Fibroblast of lung (primary cell): ENCODE measurements around the gene CCDC12. TPM values are rescaled to one million over a fixed set of nuclear protein-coding genes. Genes with fewer than 3 reads are reported as not detected.

Experiments used
- DNase-seq, 2 donors: peaks; one replicate each; pipeline versions ENCODE4 v3.0.0 to v3.0.0-alpha.2; 2010; ENCODE audit warnings: low read depth in 2 of 2
- H2AFZ ChIP-seq: 2 replicates; pipeline ENCODE4 v1.5.1; 2012; ENCODE audit warnings: low read length, control low read depth, inconsistent platforms
- H3K27ac ChIP-seq: 2 replicates; pipeline ENCODE4 v1.5.1; 2011; ENCODE audit warnings: low read length, control low read depth; ENCODE audit not compliant: insufficient read depth
- H3K27me3 ChIP-seq: 2 replicates; pipeline ENCODE4 v1.5.1; 2011; ENCODE audit warnings: mild to moderate bottlenecking, low read length; ENCODE audit not compliant: control insufficient read depth, insufficient read depth
- H3K36me3 ChIP-seq: 2 replicates; pipeline ENCODE4 v1.5.1; 2011; ENCODE audit warnings: low read length; ENCODE audit not compliant: control insufficient read depth, insufficient read depth
- H3K4me1 ChIP-seq: 2 replicates; pipeline ENCODE4 v1.5.1; 2011; ENCODE audit warnings: low read length; ENCODE audit not compliant: control insufficient read depth, insufficient read depth; ENCODE audit errors: extremely low read depth
- H3K4me2 ChIP-seq: 2 replicates; pipeline ENCODE4 v1.5.1; 2011; ENCODE audit warnings: low read length, control low read depth; ENCODE audit not compliant: insufficient read depth; ENCODE audit errors: extremely low read depth
- H3K4me3 ChIP-seq, 4 experiments: fragments of 200-600 bp in 1 of 4; sonication (generic) in 1 of 4; replicated peaks in 1 of 4; 2 replicates each; pipeline ENCODE4 v1.5.1; 2011 to 2016; ENCODE audit warnings: low read length in 4 of 4, low read depth in 3 of 4, mild to moderate bottlenecking in 3 of 4, control low read depth in 2 of 4, inconsistent platforms in 1 of 4, mixed read lengths in 1 of 4; ENCODE audit not compliant: insufficient read depth in 1 of 4; ENCODE audit errors: control extremely low read depth in 1 of 4
- H3K79me2 ChIP-seq: 2 replicates; pipeline ENCODE4 v1.5.1; 2012; ENCODE audit warnings: mild to moderate bottlenecking, low read length, inconsistent platforms; ENCODE audit not compliant: control insufficient read depth, insufficient read depth
- H3K9ac ChIP-seq: 2 replicates; pipeline ENCODE4 v1.5.1; 2011; ENCODE audit warnings: mild to moderate bottlenecking, low read length, control low read depth; ENCODE audit not compliant: insufficient read depth
- H3K9me3 ChIP-seq: 2 replicates; pipeline ENCODE4 v1.5.1; 2012; ENCODE audit warnings: low read depth, low read length; ENCODE audit not compliant: control insufficient read depth, insufficient read depth
- H4K20me1 ChIP-seq: 2 replicates; pipeline ENCODE4 v1.5.1; 2011; ENCODE audit warnings: low read length; ENCODE audit not compliant: control insufficient read depth, insufficient read depth; ENCODE audit errors: extremely low read depth
- EZH2 ChIP-seq: IDR thresholded peaks from 2 replicates; pipeline ENCODE4 v1.5.1; 2012; ENCODE audit warnings: low read length, control low read depth, mild to moderate bottlenecking; ENCODE audit errors: missing control alignments
- polyA plus RNA-seq, 2 donors: library from polyadenylated mRNA; depleted of rRNA in 1 of 2; stranded (reverse) in 1 of 2; unstranded in 1 of 2; fragments of >200 nt; gene quantifications; 2 replicates each; pipeline ENCODE4 v1.2.1, GENCODE V29; 2011 to 2012; ENCODE audit warnings: missing spikeins in 1 of 2
- total RNA-seq: library from RNA; depleted of rRNA; stranded (reverse); fragments of >200 nt; gene quantifications from 2 replicates; pipeline ENCODE4 v1.2.1, GENCODE V29; 2014
- TF ChIP-seq, protein P1 (sequence below), 2 donors: IDR thresholded peaks in 1 of 2; conservative IDR thresholded peaks in 1 of 2; 1 replicate in 1 of 2; 2 replicates in 1 of 2; pipeline ENCODE4 v1.5.1; 2011 to 2012; ENCODE audit warnings: low read length in 2 of 2, control low read depth in 1 of 2, inconsistent platforms in 1 of 2, low read depth in 1 of 2, mild to moderate bottlenecking in 1 of 2

The CCDC12 gene
- total and polyA plus RNA-seq, 2 donors (not counting 1 experiment from before 2014, with no cell fraction given), result 28.0 to 29.2 TPM

DNA sequence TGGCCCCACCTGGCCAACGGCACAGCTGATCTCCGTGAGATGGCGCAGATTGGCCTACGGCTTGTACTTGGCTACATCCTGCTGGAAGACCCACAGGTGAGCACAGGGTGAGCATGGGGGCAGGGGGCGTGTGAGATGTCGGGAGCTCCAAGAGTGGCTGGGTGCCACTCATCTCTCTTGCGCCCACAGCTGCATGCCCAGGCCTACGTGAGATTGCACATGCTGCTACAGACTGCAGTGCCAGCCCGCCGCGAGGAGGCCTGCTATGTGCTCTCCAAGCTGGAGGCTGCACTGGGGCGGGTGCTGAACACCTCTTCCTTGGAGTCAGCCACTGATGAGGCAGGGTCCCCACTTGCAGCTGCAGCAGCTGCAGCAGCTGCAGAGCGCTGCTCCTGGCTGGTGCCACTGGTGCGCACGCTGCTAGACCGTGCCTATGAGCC is 25.2 kb upstream of the CCDC12 start:
- Histone ChIP-seq H4K20me1 (no peaks in the 10 kb centered on the region), H3K9ac (no peak overlapping the region), H3K4me1 (no peaks in the 10 kb centered on the region), H3K79me2 (no peaks in the 10 kb centered on the region), H2AFZ (no peak overlapping the region), H3K9me3 (no peaks in the 10 kb centered on the region), H3K36me3 (no peaks in the 10 kb centered on the region), H3K27ac (no peak overlapping the region), H3K4me2 (no peak overlapping the region), H3K27me3 (no peaks in the 10 kb centered on the region), H3K4me3 (no peak overlapping the region)
- DNase-seq, result no peak
- TF ChIP-seq EZH2, result no peak
- TF ChIP-seq, protein P1, sequence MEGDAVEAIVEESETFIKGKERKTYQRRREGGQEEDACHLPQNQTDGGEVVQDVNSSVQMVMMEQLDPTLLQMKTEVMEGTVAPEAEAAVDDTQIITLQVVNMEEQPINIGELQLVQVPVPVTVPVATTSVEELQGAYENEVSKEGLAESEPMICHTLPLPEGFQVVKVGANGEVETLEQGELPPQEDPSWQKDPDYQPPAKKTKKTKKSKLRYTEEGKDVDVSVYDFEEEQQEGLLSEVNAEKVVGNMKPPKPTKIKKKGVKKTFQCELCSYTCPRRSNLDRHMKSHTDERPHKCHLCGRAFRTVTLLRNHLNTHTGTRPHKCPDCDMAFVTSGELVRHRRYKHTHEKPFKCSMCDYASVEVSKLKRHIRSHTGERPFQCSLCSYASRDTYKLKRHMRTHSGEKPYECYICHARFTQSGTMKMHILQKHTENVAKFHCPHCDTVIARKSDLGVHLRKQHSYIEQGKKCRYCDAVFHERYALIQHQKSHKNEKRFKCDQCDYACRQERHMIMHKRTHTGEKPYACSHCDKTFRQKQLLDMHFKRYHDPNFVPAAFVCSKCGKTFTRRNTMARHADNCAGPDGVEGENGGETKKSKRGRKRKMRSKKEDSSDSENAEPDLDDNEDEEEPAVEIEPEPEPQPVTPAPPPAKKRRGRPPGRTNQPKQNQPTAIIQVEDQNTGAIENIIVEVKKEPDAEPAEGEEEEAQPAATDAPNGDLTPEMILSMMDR (conservative IDR thresholded peaks at IDR 0.05 in 1 of 2, IDR thresholded peaks at IDR 0.05 in 1 of 2; ENCODE audit: low read depth in 1 of 2, low read length in 2 of 2), result no peak

- Histone ChIP-seq H3K4me1 (no peaks in the 10 kb centered on the region), H3K36me3 (no peaks in the 10 kb centered on the region), H3K27ac (no peak overlapping the region), H2AFZ (no peak overlapping the region), H3K27me3 (no peaks in the 10 kb centered on the region), H3K79me2 (no peaks in the 10 kb centered on the region), H3K4me3 (no peak overlapping the region), H3K9me3 (no peaks in the 10 kb centered on the region), H3K9ac (no peak overlapping the region), H4K20me1 (no peaks in the 10 kb centered on the region), H3K4me2 (no peak overlapping the region)
- DNase-seq, result no peak
- TF ChIP-seq EZH2, result no peak
- TF ChIP-seq, protein P1 (conservative IDR thresholded peaks at IDR 0.05 in 1 of 2, IDR thresholded peaks at IDR 0.05 in 1 of 2; ENCODE audit: low read depth in 1 of 2, low read length in 2 of 2), result no peak
These were observed 24.6 kb upstream of the CCDC12 start for GRCh38 chr3:47000922-47001730.

DNA sequence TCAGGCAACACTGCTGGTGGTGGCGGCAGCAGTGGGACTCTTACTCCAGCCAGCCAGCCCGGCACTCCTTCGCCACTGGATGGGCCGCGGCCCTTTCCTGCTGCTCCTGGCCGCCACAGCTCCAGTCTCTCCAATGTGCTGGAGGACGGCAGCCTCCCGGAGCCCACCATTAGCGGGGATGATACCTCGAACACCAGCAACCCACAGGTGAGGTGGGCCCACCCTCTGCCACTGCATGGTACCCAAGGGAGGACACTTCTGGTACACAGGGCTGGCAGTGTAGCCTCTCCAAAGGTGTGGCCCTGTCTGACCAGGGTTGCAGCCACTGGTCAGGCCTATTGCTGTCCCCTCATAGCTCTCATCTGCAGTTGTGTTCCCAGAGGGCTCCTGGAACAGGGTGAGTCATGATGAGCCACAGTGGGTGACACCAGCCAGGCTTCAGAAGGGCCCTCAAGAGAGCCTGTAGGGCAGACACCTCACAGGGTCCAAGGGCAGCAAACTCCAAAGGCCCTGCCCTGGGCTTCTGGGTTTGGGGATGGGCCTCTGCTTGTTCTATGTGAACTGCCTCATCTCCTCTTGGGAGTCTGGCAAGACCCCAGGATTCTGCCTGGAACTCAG is 23.8 kb upstream of the CCDC12 start:
- H3K79me2 ChIP-seq, result no peaks in the 10 kb centered on the region
- H3K4me3 ChIP-seq, result no peak overlapping the region
- DNase-seq, result no peak
- H2AFZ ChIP-seq, result no peak overlapping the region
- no peak overlapping the region for H3K4me2 ChIP-seq
- H3K27me3 ChIP-seq, result no peaks in the 10 kb centered on the region
- H3K9ac ChIP-seq, result no peak overlapping the region
- no peaks in the 10 kb centered on the region for H4K20me1 ChIP-seq
- H3K36me3 ChIP-seq, result no peaks in the 10 kb centered on the region
- TF ChIP-seq, protein P1 (conservative IDR thresholded peaks at IDR 0.05 in 1 of 2, IDR thresholded peaks at IDR 0.05 in 1 of 2; ENCODE audit: low read depth in 1 of 2, low read length in 2 of 2), result no peak
- no peak for TF ChIP-seq EZH2
- no peaks in the 10 kb centered on the region for H3K4me1 ChIP-seq
- no peaks in the 10 kb centered on the region for H3K9me3 ChIP-seq
- H3K27ac ChIP-seq, result no peak overlapping the region
